Caco-2 (cell line): ENCODE data around the gene CPE. TPM values are rescaled to one million over a fixed set of nuclear protein-coding genes. Genes with fewer than 3 reads are reported as not detected.
A peak's percentile ranks its signal among the peaks of the same experiment; 100 is the strongest.

Experiments
- BruUV-seq: library from RNA; stranded (reverse); fragments of 400-500 nt; replicated peaks from 2 replicates; lab custom pipeline; 2021; lab: Mats Ljungman, UMichigan
- CTCF ChIA-PET: fragments of 300-600 bp; sonication (Branson Sonifier 250); formaldehyde crosslinking; loops from one replicate; lab custom pipeline; 2022; ENCODE audit warnings: antibody characterized with exemption; lab: Charles Lee
- POLR2A ChIA-PET: fragments of 300-600 bp; sonication (Branson Sonifier 250); formaldehyde crosslinking; loops from one replicate; lab custom pipeline; 2022; ENCODE audit warnings: antibody characterized with exemption; lab: Charles Lee
- DNase-seq, 2 experiments: peaks; one replicate each; pipeline versions ENCODE4 v3.0.0 to v3.0.0-alpha.2; 2020 to 2022
- H3K27me3 ChIP-seq: replicated peaks from 2 replicates; pipeline ENCODE4 v1.6.0; 2011; ENCODE audit warnings: low read length; ENCODE audit not compliant: control insufficient read depth, insufficient read depth
- H3K36me3 ChIP-seq: 2 replicates; pipeline ENCODE4 v1.5.1; 2011; ENCODE audit warnings: low read length; ENCODE audit not compliant: control insufficient read depth, insufficient read depth
- H3K4me1 ChIP-seq: fragments of 250-450 bp; sonication (Bioruptor Pico); 2 replicates; pipeline ENCODE4 v1.5.1; 2020; ENCODE audit warnings: mild to moderate bottlenecking
- H3K4me3 ChIP-seq: 2 replicates; pipeline ENCODE4 v1.5.1; 2011; ENCODE audit warnings: low read depth, mild to moderate bottlenecking, control low read depth, low read length
- H3K9me3 ChIP-seq: fragments of 250-450 bp; sonication (Bioruptor Pico); 2 replicates; pipeline ENCODE4 v1.5.1; 2020; ENCODE audit warnings: mild to moderate bottlenecking, moderate library complexity
- H3K27ac Mint-ChIP-seq: one replicate; pipeline ENCODE4 v1.8.0; 2022; ENCODE audit warnings: mixed read lengths; ENCODE audit not compliant: unreplicated experiment
- H3K27me3 Mint-ChIP-seq: one replicate; pipeline ENCODE4 v1.8.0; 2022; ENCODE audit warnings: mixed read lengths; ENCODE audit not compliant: insufficient read depth, unreplicated experiment
- H3K36me3 Mint-ChIP-seq: one replicate; pipeline ENCODE4 v1.8.0; 2022; ENCODE audit warnings: mild to moderate bottlenecking, mixed read lengths; ENCODE audit not compliant: insufficient read depth, unreplicated experiment
- H3K4me1 Mint-ChIP-seq: one replicate; pipeline ENCODE4 v1.8.0; 2022; ENCODE audit warnings: low read depth, mixed read lengths; ENCODE audit not compliant: unreplicated experiment
- H3K4me3 Mint-ChIP-seq: one replicate; pipeline ENCODE4 v1.8.0; 2022; ENCODE audit warnings: mild to moderate bottlenecking, moderate library complexity, mixed read lengths; ENCODE audit not compliant: unreplicated experiment
- H3K9me3 Mint-ChIP-seq: one replicate; pipeline ENCODE4 v1.8.0; 2022; ENCODE audit warnings: mixed read lengths; ENCODE audit not compliant: unreplicated experiment
- CTCF ChIP-seq, 2 experiments: fragments of 200-600 bp in 1 of 2; IDR thresholded peaks; 1 replicate in 1 of 2; 2 replicates in 1 of 2; pipeline versions ENCODE4 v1.5.1 to v1.8.0; 2011 to 2022; ENCODE audit warnings: antibody characterized with exemption in 1 of 2, control low read depth in 1 of 2, inconsistent platforms in 1 of 2, low read depth in 1 of 2, low read length in 1 of 2, mild to moderate bottlenecking in 1 of 2, moderate library complexity in 1 of 2; ENCODE audit not compliant: insufficient read depth in 1 of 2, severe bottlenecking in 1 of 2, unreplicated experiment in 1 of 2
- intact Hi-C: fragments of 100-400 bp; cut with micrococcal nuclease; formaldehyde crosslinking; loops from one replicate; pipeline ENCODE4 v1.10.0; 2022; ENCODE audit not compliant: unreplicated experiment
- total RNA-seq: library from RNA; stranded (reverse); gene quantifications from 2 replicates; pipeline ENCODE4 v1.2.3, GENCODE V29; 2022

The CPE gene
- total RNA-seq, 1 experiment from 2014 or later, result 5.9 TPM

GRCh38 chr4:165464813-165465381, 86.1 kb downstream of the CPE start:
- Mint-ChIP-seq H3K4me1 (peaks cover 13% of the 10 kb centered on the region), H3K9me3 (no peaks in the 10 kb centered on the region), H3K4me3 (no peak overlapping the region), H3K36me3 (peaks cover 7% of the 10 kb centered on the region), H3K27me3 (no peaks in the 10 kb centered on the region), H3K27ac (no peak overlapping the region)
- Histone ChIP-seq H3K9me3 (no peaks in the 10 kb centered on the region), H3K27me3 (no peaks in the 10 kb centered on the region), H3K36me3 (no peaks in the 10 kb centered on the region), H3K4me1 (peaks cover 19% of the 10 kb centered on the region), H3K4me3 (no peak overlapping the region)
- peak; percentile 66 to 71 for TF ChIP-seq CTCF (IDR thresholded peaks at IDR 0.05; ENCODE audit: insufficient read depth in 1 of 2, low read depth in 1 of 2, low read length in 1 of 2, severe bottlenecking in 1 of 2, unreplicated experiment in 1 of 2)
- intact Hi-C loops, result loop anchor here (1.0 to 10.0 kb wide), 6 partner anchors 81 to 353 kb away; partner anchors contain the start of genes CPE, KLHL2 and TMEM192
- ChIA-PET CTCF (interaction anchor here (1.1 kb wide), 1 partner anchor 80 kb away, joined by 4 read pairs; no protein-coding TSS in a partner anchor), POLR2A (no interaction called here)
- peak in 1 of 2 experiments; percentile 19 for DNase-seq
- no TSS peak for BruUV-seq

- H3K4me3 Mint-ChIP-seq, result no peak overlapping the region
- ChIA-PET POLR2A (no interaction called here), CTCF (no interaction called here)
- H3K4me1 Mint-ChIP-seq, result no peaks in the 10 kb centered on the region
- TF ChIP-seq CTCF (IDR thresholded peaks at IDR 0.05; ENCODE audit: insufficient read depth in 1 of 2, low read depth in 1 of 2, low read length in 1 of 2, severe bottlenecking in 1 of 2, unreplicated experiment in 1 of 2), result no peak
- H3K27me3 ChIP-seq, result no peaks in the 10 kb centered on the region
- no peaks in the 10 kb centered on the region for H3K27me3 Mint-ChIP-seq
- peaks cover 27% of the 10 kb centered on the region for H3K9me3 ChIP-seq
- H3K4me3 ChIP-seq, result no peak overlapping the region
- intact Hi-C loops, result no loop called here
- BruUV-seq, result no TSS peak
- H3K4me1 ChIP-seq, result no peaks in the 10 kb centered on the region
- DNase-seq, result no peak
- H3K9me3 Mint-ChIP-seq, result peaks cover 12% of the 10 kb centered on the region
- peaks cover 5% of the 10 kb centered on the region for H3K36me3 Mint-ChIP-seq
- no peak overlapping the region for H3K27ac Mint-ChIP-seq
- no peaks in the 10 kb centered on the region for H3K36me3 ChIP-seq
Measured at GRCh38 chr4:165470009-165470408, 91.2 kb downstream of the CPE start.

GRCh38 chr4:165472943-165473676, 94.3 kb downstream of the CPE start:
- DNase-seq, result no peak
- Histone ChIP-seq H3K9me3 (peaks cover 27% of the 10 kb centered on the region), H3K4me3 (no peak overlapping the region), H3K36me3 (no peaks in the 10 kb centered on the region), H3K4me1 (no peaks in the 10 kb centered on the region), H3K27me3 (no peaks in the 10 kb centered on the region)
- Mint-ChIP-seq H3K9me3 (peaks cover 25% of the 10 kb centered on the region), H3K4me3 (no peak overlapping the region), H3K27me3 (no peaks in the 10 kb centered on the region), H3K27ac (no peak overlapping the region), H3K4me1 (no peaks in the 10 kb centered on the region), H3K36me3 (peaks cover 5% of the 10 kb centered on the region)
- POLR2A ChIA-PET, result no interaction called here
- BruUV-seq, result no TSS peak
- TF ChIP-seq CTCF (IDR thresholded peaks at IDR 0.05; ENCODE audit: insufficient read depth in 1 of 2, low read depth in 1 of 2, low read length in 1 of 2, severe bottlenecking in 1 of 2, unreplicated experiment in 1 of 2), result no peak
- CTCF ChIA-PET, result no interaction called here
- intact Hi-C loops, result no loop called here
